Measurements from ENCODE around the gene LOXHD1. TPM values are rescaled to one million over a fixed set of nuclear protein-coding genes. Genes with fewer than 3 reads are reported as not detected.

The LOXHD1 gene
- total and polyA plus RNA-seq, 2 of the 4 experiments (the other 2 are of a cell fraction) = not detected

- H2AK9ac ChIP-seq (replicated peaks; ENCODE audit: low read depth, low read length, poor library complexity) = no peak overlapping the region
- ChIA-PET POLR2A (ENCODE audit: unreplicated experiment) (no interaction called here), CTCF (interaction anchor here (0.5 kb wide), 1 partner anchor 66 kb away, joined by 3 read pairs; no protein-coding TSS in a partner anchor)
- no peak overlapping the region for H3K23ac ChIP-seq (ENCODE audit: low read depth, low read length)
- no peaks in the 10 kb centered on the region for H3K36me3 ChIP-seq (ENCODE audit: control insufficient read depth, insufficient read depth, low read length)
- no peak overlapping the region for H2AK5ac ChIP-seq (ENCODE audit: low read depth, low read length)
- H2BK5ac ChIP-seq (ENCODE audit: low read depth, low read length, poor library complexity, severe bottlenecking) = no peak overlapping the region
- DNase-seq (no peak), ATAC-seq (ENCODE audit: low read depth) (no peak)
- H3K4me2 ChIP-seq (ENCODE audit: low read depth, low read length) = no peak overlapping the region
- no peak overlapping the region for H2BK15ac ChIP-seq (ENCODE audit: low read depth, low read length)
- H3K9me1 ChIP-seq (ENCODE audit: insufficient read depth, low read length) = no peaks in the 10 kb centered on the region
- dilution Hi-C loops (cut with HindIII; ENCODE audit: low sequenced_read_pairs, unreplicated experiment) = no loop called here
- no peak overlapping the region for H3K27ac ChIP-seq (ENCODE audit: insufficient read depth, low read length)
- no peak overlapping the region for H3K18ac ChIP-seq (ENCODE audit: low read depth, low read length)
- H3K27me3 ChIP-seq (ENCODE audit: control insufficient read depth, insufficient read depth, low read length) = no peaks in the 10 kb centered on the region
- no peaks in the 10 kb centered on the region for H4K20me1 ChIP-seq (ENCODE audit: insufficient read depth, low read length)
- in situ Hi-C loops (cut with MboI; ENCODE audit: low sequenced_read_pairs) = no loop called here
- no peak overlapping the region for H3K4me3 ChIP-seq (ENCODE audit: insufficient read depth, low read depth, low read length)
- no peaks in the 10 kb centered on the region for H3K79me1 ChIP-seq (ENCODE audit: low read depth in 1 of 2, low read length in 2 of 2)
- no peaks in the 10 kb centered on the region for H3K9me3 ChIP-seq (ENCODE audit: control insufficient read depth, insufficient read depth, low read length)
- no peak overlapping the region for H4K5ac ChIP-seq (ENCODE audit: low read depth, low read length)
- BruUV-seq (replicated peaks) = no TSS peak
- H2BK120ac ChIP-seq (ENCODE audit: low read depth, low read length) = no peak overlapping the region
- H3K56ac ChIP-seq (ENCODE audit: extremely low read depth, insufficient read depth, low read length) = no peak overlapping the region
- H4K91ac ChIP-seq (ENCODE audit: insufficient read depth, low read depth, low read length) = no peak overlapping the region
- intact Hi-C loops (cut with micrococcal nuclease) = no loop called here
- H3K9ac ChIP-seq (ENCODE audit: low read depth, low read length) = no peak overlapping the region
- no peak overlapping the region for H2AFZ ChIP-seq (replicated peaks; ENCODE audit: low read length, poor library complexity)
- H2BK20ac ChIP-seq (ENCODE audit: low read depth, low read length) = no peak overlapping the region
- TF ChIP-seq FOS (IDR thresholded peaks at IDR 0.05; ENCODE audit: low read depth, low read length) (no peak), RCOR1 (IDR thresholded peaks at IDR 0.05; ENCODE audit: insufficient replicate concordance, low read length) (no peak), MAFK (IDR thresholded peaks at IDR 0.05; ENCODE audit: low read depth, low read length) (no peak), RFX5 (IDR thresholded peaks at IDR 0.05; ENCODE audit: low read depth, low read length) (no peak), CEBPB (IDR thresholded peaks at IDR 0.05; ENCODE audit: low read depth, low read length) (no peak), ELK1 (IDR thresholded peaks at IDR 0.05; ENCODE audit: borderline replicate concordance, low read depth, low read length) (no peak), USF2 (IDR thresholded peaks at IDR 0.05; ENCODE audit: low read depth, low read length) (no peak), CHD1 (IDR thresholded peaks at IDR 0.05; ENCODE audit: low read depth, low read length) (no peak), NFE2L2 (IDR thresholded peaks at IDR 0.05; ENCODE audit: low read depth, low read length) (no peak), RAD21 (IDR thresholded peaks at IDR 0.05; ENCODE audit: low read length) (no peak), POLR2A (IDR thresholded peaks at IDR 0.05; ENCODE audit: low read depth, low read length) (no peak), MXI1 (IDR thresholded peaks at IDR 0.05; ENCODE audit: borderline replicate concordance, low read depth, low read length) (no peak), CTCF (conservative IDR thresholded peaks at IDR 0.05; ENCODE audit: low read depth, low read length) (no peak), BHLHE40 (IDR thresholded peaks at IDR 0.05; ENCODE audit: low read depth, low read length) (no peak), SMC3 (IDR thresholded peaks at IDR 0.05; ENCODE audit: low read depth, low read length) (no peak), MAZ (IDR thresholded peaks at IDR 0.05; ENCODE audit: borderline replicate concordance, low read depth, low read length) (no peak)
- no peak overlapping the region for H3K14ac ChIP-seq (replicated peaks; ENCODE audit: low read depth, low read length)
- no peak overlapping the region for H3K4ac ChIP-seq (ENCODE audit: low read depth, low read length)
- no peak overlapping the region for H4K8ac ChIP-seq (ENCODE audit: low read depth in 2 of 2, low read length in 2 of 2)
- no peaks in the 10 kb centered on the region for H3K4me1 ChIP-seq (ENCODE audit: control insufficient read depth, insufficient read depth, low read length)
- WGBS, 2 experiments (ENCODE audit: extremely low coverage in 2 of 2, insufficient read length in 1 of 2) = 82% methylated on average over 2 of the region's 2 CpGs; no CpG with 5 or more reads in 1 of the 2 experiments
Observed at GRCh38 chr18:46609048-46609447, 48.0 kb downstream of the LOXHD1 start.
